ENCODE data around the gene CD63. TPM values are rescaled to one million over a fixed set of nuclear protein-coding genes. Genes with fewer than 3 reads are reported as not detected.
A peak's percentile ranks its signal among the peaks of the same experiment; 100 is the strongest.

Gene CD63
- total and polyA plus RNA-seq, 2 of the 13 experiments (the other 11 are each of a cell fraction or from before 2014, with no cell fraction given) = 234 to 277 TPM

- TF ChIP-seq, protein P1, sequence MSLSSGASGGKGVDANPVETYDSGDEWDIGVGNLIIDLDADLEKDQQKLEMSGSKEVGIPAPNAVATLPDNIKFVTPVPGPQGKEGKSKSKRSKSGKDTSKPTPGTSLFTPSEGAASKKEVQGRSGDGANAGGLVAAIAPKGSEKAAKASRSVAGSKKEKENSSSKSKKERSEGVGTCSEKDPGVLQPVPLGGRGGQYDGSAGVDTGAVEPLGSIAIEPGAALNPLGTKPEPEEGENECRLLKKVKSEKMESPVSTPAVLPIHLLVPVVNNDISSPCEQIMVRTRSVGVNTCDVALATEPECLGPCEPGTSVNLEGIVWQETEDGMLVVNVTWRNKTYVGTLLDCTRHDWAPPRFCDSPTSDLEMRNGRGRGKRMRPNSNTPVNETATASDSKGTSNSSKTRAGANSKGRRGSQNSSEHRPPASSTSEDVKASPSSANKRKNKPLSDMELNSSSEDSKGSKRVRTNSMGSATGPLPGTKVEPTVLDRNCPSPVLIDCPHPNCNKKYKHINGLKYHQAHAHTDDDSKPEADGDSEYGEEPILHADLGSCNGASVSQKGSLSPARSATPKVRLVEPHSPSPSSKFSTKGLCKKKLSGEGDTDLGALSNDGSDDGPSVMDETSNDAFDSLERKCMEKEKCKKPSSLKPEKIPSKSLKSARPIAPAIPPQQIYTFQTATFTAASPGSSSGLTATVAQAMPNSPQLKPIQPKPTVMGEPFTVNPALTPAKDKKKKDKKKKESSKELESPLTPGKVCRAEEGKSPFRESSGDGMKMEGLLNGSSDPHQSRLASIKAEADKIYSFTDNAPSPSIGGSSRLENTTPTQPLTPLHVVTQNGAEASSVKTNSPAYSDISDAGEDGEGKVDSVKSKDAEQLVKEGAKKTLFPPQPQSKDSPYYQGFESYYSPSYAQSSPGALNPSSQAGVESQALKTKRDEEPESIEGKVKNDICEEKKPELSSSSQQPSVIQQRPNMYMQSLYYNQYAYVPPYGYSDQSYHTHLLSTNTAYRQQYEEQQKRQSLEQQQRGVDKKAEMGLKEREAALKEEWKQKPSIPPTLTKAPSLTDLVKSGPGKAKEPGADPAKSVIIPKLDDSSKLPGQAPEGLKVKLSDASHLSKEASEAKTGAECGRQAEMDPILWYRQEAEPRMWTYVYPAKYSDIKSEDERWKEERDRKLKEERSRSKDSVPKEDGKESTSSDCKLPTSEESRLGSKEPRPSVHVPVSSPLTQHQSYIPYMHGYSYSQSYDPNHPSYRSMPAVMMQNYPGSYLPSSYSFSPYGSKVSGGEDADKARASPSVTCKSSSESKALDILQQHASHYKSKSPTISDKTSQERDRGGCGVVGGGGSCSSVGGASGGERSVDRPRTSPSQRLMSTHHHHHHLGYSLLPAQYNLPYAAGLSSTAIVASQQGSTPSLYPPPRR (CRISPR knock-in tag; IDR thresholded peaks at IDR 0.05; ENCODE audit: borderline replicate concordance) = peak; percentile 60; the same call in 1 of the 2 replicates
- TF ChIP-seq HDAC6 (IDR thresholded peaks at IDR 0.05; ENCODE audit: low read depth, low read length) (no peak), DNMT3B (CRISPR knock-in tag; conservative IDR thresholded peaks at IDR 0.05) (no peak), ZBTB25 (CRISPR knock-in tag; IDR thresholded peaks at IDR 0.05) (peak; percentile 69; the same call in 1 of the 2 replicates), ZGPAT (CRISPR knock-in tag; IDR thresholded peaks at IDR 0.05) (peak; percentile 87; the same call in 1 of the 2 replicates), SP4 (CRISPR knock-in tag; IDR thresholded peaks at IDR 0.05) (peak; percentile 88; the same call in 1 of the 2 replicates), ZNF337 (CRISPR knock-in tag; IDR thresholded peaks at IDR 0.05; ENCODE audit: borderline replicate concordance, low read depth) (no peak), THAP11 (CRISPR knock-in tag; IDR thresholded peaks at IDR 0.05) (peak; percentile 86), HES4 (CRISPR knock-in tag; IDR thresholded peaks at IDR 0.05; ENCODE audit: borderline replicate concordance) (no peak), ZNF883 (CRISPR knock-in tag; IDR thresholded peaks at IDR 0.05; ENCODE audit: not compliant biosample characterization) (peak; percentile 71), TAF15 (IDR thresholded peaks at IDR 0.05; ENCODE audit: low read depth, low read length, poor library complexity, severe bottlenecking) (no peak), ZNF354B (CRISPR knock-in tag; IDR thresholded peaks at IDR 0.05) (no peak), CENPX (CRISPR knock-in tag; IDR thresholded peaks at IDR 0.05) (no peak), MBNL3 (CRISPR knock-in tag; conservative IDR thresholded peaks at IDR 0.05) (no peak), PRMT3 (CRISPR knock-in tag; IDR thresholded peaks at IDR 0.05; ENCODE audit: borderline replicate concordance, low read depth) (no peak)
- TF ChIP-seq, protein P2, sequence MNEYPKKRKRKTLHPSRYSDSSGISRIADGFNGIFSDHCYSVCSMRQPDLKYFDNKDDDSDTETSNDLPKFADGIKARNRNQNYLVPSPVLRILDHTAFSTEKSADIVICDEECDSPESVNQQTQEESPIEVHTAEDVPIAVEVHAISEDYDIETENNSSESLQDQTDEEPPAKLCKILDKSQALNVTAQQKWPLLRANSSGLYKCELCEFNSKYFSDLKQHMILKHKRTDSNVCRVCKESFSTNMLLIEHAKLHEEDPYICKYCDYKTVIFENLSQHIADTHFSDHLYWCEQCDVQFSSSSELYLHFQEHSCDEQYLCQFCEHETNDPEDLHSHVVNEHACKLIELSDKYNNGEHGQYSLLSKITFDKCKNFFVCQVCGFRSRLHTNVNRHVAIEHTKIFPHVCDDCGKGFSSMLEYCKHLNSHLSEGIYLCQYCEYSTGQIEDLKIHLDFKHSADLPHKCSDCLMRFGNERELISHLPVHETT (CRISPR knock-in tag; conservative IDR thresholded peaks at IDR 0.05) = 0 out of 2 replicates have a peak, but pooled peaks have one; percentile 44
Measured at GRCh38 chr12:55715833-55716581, 12.8 kb downstream of the CD63 start, which contains the start of gene BLOC1S1 (continued).

All from HepG2 (cell line).